Measurements from ENCODE around the gene SERPINB6.
"Not testable (repeated sequence)": the region's sequence is repeated elsewhere in the genome, so short reads cannot be mapped to it uniquely, and the experiment has no call there.

The SERPINB6 gene

DNA sequence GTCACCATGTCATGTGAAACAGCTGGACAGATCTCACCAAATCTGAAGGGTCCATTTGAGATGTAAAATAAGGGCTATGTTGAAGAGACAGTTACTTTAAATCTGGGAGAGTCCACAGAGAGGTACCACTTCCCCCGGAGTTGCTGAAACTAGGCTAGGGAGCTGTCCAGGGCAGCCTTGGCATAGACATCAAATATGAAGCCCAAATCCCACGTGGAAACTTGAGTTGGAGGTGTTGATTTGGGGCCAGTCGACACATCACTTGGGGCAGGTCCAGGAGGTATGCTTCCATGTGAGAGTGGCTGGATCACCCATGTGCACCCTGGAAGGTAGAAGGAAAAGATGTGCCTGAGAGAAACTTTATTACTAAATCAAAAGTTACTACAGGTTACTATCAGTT, 56.2 kb downstream of the SERPINB6 start:
- TF ChIP-seq, protein P1, sequence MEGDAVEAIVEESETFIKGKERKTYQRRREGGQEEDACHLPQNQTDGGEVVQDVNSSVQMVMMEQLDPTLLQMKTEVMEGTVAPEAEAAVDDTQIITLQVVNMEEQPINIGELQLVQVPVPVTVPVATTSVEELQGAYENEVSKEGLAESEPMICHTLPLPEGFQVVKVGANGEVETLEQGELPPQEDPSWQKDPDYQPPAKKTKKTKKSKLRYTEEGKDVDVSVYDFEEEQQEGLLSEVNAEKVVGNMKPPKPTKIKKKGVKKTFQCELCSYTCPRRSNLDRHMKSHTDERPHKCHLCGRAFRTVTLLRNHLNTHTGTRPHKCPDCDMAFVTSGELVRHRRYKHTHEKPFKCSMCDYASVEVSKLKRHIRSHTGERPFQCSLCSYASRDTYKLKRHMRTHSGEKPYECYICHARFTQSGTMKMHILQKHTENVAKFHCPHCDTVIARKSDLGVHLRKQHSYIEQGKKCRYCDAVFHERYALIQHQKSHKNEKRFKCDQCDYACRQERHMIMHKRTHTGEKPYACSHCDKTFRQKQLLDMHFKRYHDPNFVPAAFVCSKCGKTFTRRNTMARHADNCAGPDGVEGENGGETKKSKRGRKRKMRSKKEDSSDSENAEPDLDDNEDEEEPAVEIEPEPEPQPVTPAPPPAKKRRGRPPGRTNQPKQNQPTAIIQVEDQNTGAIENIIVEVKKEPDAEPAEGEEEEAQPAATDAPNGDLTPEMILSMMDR (IDR thresholded peaks at IDR 0.05; ENCODE audit: low read depth, low read length, missing control alignments), result no peak
- H3K27me3 ChIP-seq (replicated peaks), result no peaks in the 10 kb centered on the region
- no peak overlapping the region for H3K27ac ChIP-seq
- no peak overlapping the region for H3K4me3 ChIP-seq (ENCODE audit: low read depth, low read length)
- no peaks in the 10 kb centered on the region for H3K36me3 ChIP-seq (replicated peaks)
- in situ Hi-C loops (cut with HindIII; ENCODE audit: low pct_ligation_motif_present, low sequenced_read_pairs), result no loop called here
- DNase-seq, result no peak

DNA sequence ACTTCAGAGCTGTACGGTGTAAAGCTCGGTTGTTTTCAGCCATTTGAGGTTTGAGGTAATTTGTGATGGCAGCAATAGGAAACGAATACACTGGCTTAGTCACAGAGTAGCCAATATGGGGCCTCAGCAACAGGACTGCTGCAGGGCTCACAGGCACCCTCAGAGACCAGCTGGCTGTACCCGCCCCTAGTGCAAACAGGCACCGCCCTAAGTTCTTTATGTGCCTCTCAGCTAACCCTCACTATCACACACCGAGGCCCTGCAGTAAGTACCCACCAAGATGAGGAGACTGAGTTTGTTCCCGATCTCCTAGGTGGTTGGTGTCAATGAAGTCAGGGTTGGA, 57.1 kb downstream of the SERPINB6 start:
- TF ChIP-seq, protein P1 (IDR thresholded peaks at IDR 0.05; ENCODE audit: low read depth, low read length, missing control alignments), result no peak
- no peak overlapping the region for H3K4me3 ChIP-seq (ENCODE audit: low read depth, low read length)
- no peaks in the 10 kb centered on the region for H3K36me3 ChIP-seq (replicated peaks)
- no peak overlapping the region for H3K27ac ChIP-seq
- in situ Hi-C loops (cut with HindIII; ENCODE audit: low pct_ligation_motif_present, low sequenced_read_pairs), result no loop called here
- no peaks in the 10 kb centered on the region for H3K27me3 ChIP-seq (replicated peaks)
- DNase-seq, result no peak

DNA sequence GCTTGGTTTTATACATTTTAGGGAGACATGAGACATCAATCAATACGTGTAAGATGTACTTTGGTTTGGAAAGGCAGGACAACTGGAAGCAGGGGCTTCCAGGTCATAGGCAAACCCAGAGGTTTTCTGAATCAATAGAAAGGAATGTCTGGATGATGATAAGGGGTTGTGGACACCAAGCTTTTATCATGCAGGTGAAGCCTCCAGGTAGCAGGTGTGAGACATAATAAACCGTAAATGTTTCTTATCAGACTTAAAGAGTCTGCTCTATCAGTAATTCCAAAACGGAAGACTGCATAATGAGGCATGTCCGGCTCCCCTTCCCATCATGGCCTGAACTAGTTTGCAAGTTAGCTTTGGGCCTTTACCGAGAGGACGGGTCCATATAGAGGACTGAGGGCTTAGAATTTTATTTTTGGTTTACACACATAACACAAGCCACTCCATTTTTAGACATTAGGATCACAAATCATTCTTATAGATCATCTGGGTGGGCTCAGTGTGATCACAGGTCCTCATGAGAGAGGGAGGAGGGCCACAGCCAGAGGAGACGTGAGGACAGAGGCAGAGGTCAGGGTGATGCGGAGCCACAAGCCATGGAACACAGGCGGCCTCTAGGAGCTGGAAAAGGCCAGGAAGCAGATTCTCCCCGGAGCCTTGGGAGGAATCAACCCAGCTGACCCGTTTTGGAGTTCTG, 57.6 kb downstream of the SERPINB6 start:
- TF ChIP-seq, protein P1 (IDR thresholded peaks at IDR 0.05; ENCODE audit: low read depth, low read length, missing control alignments), result no peak
- Histone ChIP-seq H3K27ac (no peak overlapping the region), H3K36me3 (replicated peaks) (no peaks in the 10 kb centered on the region), H3K27me3 (replicated peaks) (no peaks in the 10 kb centered on the region), H3K4me3 (ENCODE audit: low read depth, low read length) (no peak overlapping the region)
- in situ Hi-C loops (cut with HindIII; ENCODE audit: low pct_ligation_motif_present, low sequenced_read_pairs), result no loop called here
- DNase-seq, result no peak

DNA sequence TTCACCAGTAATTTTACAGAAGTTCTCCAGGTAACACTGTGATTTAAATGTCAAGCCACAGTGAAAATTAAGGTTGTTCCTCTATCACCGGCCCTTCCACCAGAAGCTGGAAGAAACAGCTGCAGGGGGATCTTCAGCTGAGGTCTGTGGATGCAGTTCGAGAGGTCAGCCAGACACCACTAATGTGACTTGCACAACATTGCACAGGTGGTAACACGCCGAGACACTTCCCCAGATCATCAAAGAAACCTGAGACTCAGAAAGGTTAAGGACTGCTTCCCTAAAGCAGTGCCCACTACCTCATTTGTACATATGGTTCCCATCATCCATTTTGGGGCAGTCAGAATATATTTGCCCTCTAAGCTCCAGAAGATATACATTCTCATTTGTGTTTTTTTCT, 60.2 kb downstream of the SERPINB6 start:
- no peaks in the 10 kb centered on the region for H3K36me3 ChIP-seq (replicated peaks)
- no peak overlapping the region for H3K27ac ChIP-seq
- in situ Hi-C loops (cut with HindIII; ENCODE audit: low pct_ligation_motif_present, low sequenced_read_pairs), result no loop called here
- H3K27me3 ChIP-seq (replicated peaks), result no peaks in the 10 kb centered on the region
- TF ChIP-seq, protein P1 (IDR thresholded peaks at IDR 0.05; ENCODE audit: low read depth, low read length, missing control alignments), result no peak
- H3K4me3 ChIP-seq (ENCODE audit: low read depth, low read length), result no peak overlapping the region
- DNase-seq, result no peak

DNA sequence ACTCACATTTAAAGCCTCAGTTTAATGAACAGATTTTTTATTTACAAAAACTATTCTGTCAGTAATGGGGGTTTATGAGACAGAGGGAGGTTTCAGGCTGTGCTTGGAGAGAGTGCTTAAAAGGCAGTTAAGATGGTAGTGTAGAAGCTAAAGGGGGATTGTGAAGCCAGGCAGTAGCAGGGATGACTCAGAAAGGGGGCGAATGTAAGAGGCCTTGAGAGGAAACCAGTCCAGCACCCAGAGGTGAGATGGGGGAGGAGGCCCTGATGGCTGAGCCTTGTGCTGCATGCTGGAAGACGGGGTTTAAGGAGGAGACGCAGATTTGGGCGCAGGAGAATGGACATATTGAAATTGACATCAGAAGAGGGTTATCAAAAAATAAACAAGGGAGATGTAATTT, 61.6 kb downstream of the SERPINB6 start:
- no peak overlapping the region for H3K4me3 ChIP-seq (ENCODE audit: low read depth, low read length)
- no peaks in the 10 kb centered on the region for H3K27me3 ChIP-seq (replicated peaks)
- H3K27ac ChIP-seq, result no peak overlapping the region
- DNase-seq, result peak; percentile 7
- in situ Hi-C loops (cut with HindIII; ENCODE audit: low pct_ligation_motif_present, low sequenced_read_pairs), result no loop called here
- no peaks in the 10 kb centered on the region for H3K36me3 ChIP-seq (replicated peaks)
- TF ChIP-seq, protein P1 (IDR thresholded peaks at IDR 0.05; ENCODE audit: low read depth, low read length, missing control alignments), result no peak

DNA sequence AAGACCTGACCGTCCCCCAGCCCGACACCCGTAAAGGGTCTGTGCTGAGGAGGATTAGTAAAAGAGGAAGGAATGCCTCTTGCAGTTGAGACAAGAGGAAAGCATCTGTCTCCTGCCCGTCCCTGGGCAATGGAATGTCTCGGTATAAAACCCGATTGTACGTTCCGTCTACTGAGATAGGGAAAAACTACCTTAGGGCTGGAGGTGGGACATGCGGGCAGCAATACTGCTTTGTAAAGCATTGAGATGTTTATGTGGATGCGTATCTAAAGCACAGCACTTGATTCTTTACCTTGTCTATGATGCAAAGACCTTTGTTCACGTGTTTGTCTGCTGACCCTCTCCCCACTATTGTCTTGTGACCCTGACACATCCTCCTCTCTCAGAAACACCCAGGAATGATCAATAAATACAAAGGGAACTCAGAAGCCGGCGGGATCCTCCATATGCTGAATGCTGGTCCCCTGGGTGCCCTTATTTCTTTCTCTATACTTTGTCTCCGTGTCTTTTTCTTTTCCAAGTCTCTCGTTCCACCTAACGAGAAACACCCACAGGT, 62.2 kb downstream of the SERPINB6 start:
- H3K27ac ChIP-seq; H3K27me3 ChIP-seq (replicated peaks); DNase-seq; H3K36me3 ChIP-seq (replicated peaks); in situ Hi-C loops (cut with HindIII; ENCODE audit: low pct_ligation_motif_present, low sequenced_read_pairs); H3K4me3 ChIP-seq (ENCODE audit: low read depth, low read length): not testable (repeated sequence)

DNA sequence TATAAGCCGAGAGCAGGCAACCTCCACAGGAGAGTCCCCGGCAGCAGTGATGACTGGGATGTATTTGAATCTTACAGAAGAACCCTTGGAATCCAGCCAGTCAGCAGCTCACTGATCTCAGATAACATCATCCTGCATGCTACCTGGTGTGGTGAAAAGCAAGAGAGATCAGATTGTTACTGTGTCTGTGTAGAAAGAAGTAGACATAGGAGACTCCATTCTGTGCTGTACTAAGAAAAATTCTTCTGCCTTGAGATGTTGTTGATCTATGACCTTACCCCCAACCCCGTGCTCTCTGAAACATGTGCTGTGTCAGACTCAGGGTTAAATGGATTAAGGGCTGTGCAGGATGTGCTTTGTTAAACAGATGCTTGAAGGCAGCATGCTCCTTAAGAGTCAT, 62.9 kb downstream of the SERPINB6 start:
- H3K27me3 ChIP-seq (replicated peaks); H3K36me3 ChIP-seq (replicated peaks); H3K4me3 ChIP-seq (ENCODE audit: low read depth, low read length); in situ Hi-C loops (cut with HindIII; ENCODE audit: low pct_ligation_motif_present, low sequenced_read_pairs); H3K27ac ChIP-seq: not testable (repeated sequence)
- peak; percentile 12 for DNase-seq

DNA sequence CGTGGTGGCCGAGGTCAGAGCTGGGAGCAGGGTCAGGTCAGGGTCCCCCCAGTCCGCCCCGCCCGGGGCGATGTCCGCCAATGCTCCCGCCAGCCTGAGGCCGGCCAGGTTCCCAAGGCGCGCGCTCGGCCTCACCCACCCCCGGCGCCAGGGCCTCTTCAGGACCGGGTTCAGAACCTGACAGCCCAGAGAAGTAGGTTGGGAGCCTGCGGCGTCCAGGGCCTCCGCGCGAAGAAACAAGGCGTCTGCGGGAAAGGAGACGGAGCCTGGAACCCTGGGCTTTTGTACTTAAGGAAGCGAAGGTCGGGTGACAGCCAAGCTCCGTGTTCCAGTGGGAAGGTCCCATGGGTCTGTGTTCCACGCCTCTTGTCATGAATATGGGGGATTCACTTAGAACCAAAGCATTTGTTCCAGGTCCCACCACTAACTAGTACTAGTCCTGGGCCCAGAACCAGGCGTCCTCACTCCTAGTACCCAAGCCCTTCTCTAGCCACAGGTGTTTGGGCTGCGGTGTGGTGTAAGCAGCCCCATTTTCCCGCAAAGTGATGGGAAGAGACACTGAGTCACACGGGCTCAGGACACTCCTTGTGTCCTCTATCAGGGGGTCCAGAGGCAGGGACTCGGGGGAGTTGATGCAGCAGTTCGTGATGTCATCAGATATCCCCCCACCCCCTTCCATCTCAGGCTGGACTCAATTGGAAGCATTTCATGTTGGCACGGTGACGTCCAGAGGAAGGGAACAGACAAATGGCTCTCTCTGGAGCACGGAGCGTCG, 67.8 kb downstream of the SERPINB6 start:
- in situ Hi-C loops (cut with HindIII; ENCODE audit: low pct_ligation_motif_present, low sequenced_read_pairs), result not testable (repeated sequence)
- peak overlapping the region; percentile 75 for H3K4me3 ChIP-seq (ENCODE audit: low read depth, low read length)

More for the DNA sequence above, 67.8 kb downstream of the SERPINB6 start:
- H3K27ac ChIP-seq; H3K27me3 ChIP-seq (replicated peaks); DNase-seq: not testable (repeated sequence)
- H3K36me3 ChIP-seq (replicated peaks), result peaks cover 13% of the 10 kb centered on the region

Measured in brain microvascular endothelial cell (primary cell).